ENCODE results near the gene PAH.

GRCh38 chr12:102793921-102794320 is 123.1 kb downstream of the PAH start:
- TF ChIP-seq POLR2A (IDR thresholded peaks at IDR 0.05; ENCODE audit: low read depth) (no peak), CTCF (IDR thresholded peaks at IDR 0.05) (no peak), EP300 (IDR thresholded peaks at IDR 0.05) (no peak)

Data from esophagus muscularis mucosa (tissue), 4 donors.